8988T (cell line): Measurements from ENCODE around the gene LUC7L3.
"Not testable (repeated sequence)": the region's sequence is repeated elsewhere in the genome, so short reads cannot be mapped to it uniquely, and the experiment has no call there.

Source experiments
- DNase-seq: peaks from one replicate; pipeline ENCODE4 v3.0.0; 2011

The LUC7L3 gene

DNA sequence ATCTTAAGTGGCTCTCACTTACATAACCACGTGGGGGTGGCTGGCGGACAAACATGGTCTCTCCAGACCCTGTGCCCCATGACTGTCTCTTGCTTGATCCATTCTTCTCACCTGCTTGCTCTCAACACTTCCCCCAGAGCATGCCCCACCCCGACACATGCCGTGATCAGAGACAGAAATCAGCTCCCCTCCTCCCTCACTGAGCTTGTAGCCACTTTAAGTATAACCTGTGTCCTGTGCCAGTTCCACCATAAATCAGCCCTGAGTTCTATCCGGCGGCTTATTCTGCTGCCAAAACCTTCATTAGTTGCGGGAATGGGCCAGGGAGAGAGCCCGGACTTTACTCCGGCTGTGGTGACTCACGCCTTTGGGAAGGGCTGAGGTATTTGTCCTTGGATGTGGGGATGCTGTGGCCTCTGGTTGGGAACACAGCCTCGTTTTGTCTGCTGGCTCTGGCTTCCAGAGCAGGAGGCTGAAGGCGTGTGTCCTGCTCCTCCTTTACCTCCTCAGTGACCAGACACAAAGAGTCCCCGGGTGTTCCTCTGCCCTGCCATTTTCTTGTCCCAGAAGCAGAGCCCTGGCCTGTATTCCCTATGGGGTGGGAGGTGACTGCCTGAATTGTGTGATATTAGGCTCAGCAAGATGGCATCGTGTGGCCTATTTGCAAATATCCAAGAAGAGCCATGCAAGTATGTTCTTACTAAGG, 32.8 kb upstream of the LUC7L3 start:
- DNase-seq, result peak; percentile 77

DNA sequence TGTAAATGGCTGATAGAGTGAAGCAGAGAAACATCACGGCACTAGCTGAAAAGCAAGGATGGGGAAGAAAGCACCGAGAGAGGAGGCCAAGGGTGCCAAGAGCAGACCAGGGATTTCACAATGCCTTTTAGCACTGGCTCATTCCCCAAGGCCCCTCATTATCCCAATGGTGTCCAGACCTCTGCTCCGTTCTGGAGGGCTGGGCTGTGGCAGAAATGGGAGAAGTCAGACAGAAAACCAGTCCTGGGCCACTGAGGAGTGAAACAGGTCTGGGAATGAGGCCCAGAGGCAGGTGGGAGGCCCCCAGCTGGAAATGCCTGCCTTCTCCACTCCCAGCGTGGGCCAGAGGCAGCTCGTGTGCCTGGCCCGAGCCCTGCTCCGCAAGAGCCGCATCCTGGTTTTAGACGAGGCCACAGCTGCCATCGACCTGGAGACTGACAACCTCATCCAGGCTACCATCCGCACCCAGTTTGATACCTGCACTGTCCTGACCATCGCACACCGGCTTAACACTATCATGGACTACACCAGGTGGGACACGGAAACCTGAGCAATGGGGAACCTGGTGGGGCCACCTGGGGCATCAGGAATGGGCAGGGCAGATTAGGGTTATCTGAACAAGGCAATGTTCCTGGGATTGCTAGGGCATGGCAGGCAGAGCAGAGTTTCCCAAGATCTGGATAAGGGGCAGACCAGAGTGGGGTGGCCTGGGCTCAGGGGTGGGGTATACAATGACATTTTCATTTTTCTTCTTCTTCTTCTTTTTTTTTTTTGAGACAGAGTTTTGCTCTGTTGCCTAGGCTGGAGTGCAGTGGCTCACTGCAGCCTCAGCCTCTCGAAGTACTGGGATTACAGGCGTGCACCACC, 32.0 kb upstream of the LUC7L3 start:
- DNase-seq, result no peak

DNA sequence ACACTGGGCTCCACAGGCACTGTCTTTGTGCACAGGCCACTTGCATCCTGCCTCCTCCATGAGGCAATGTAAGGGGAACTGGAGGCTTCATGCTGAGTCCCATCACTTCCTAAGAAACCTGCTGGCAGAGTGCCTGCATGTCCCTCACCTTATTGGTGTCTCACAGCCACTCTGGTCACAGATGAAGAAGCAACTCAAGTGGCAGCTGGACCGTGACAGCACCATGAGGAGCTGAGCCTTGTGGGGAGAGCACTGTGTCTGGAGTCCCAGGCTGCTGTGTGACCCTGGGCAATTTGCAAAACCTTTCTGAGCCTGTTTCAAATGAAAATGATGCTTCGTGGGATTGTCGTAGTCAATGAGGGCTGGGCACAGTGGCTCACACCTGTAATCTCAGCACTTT, 31.2 kb upstream of the LUC7L3 start:
- DNase-seq, result no peak

DNA sequence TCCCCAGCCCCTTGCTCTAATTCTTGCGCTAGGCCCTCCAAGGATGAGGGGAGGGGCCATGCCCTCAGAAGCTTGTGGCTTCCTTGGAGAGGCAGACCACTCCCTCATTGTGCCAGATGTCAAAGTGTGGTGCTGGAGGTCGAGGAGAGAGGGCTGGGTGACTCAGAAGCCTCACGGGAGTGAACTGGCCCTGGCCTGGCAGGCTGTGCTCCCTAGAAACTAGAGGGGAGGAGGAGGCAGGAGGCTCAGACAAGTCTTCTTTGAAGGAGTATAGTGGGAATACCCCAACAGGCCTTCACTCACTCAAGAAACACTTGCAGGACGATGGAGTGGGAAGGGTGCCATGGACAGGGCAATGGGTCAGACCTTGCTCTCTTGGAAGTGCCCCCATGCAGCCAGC, 30.2 kb upstream of the LUC7L3 start:
- DNase-seq, result no peak

DNA sequence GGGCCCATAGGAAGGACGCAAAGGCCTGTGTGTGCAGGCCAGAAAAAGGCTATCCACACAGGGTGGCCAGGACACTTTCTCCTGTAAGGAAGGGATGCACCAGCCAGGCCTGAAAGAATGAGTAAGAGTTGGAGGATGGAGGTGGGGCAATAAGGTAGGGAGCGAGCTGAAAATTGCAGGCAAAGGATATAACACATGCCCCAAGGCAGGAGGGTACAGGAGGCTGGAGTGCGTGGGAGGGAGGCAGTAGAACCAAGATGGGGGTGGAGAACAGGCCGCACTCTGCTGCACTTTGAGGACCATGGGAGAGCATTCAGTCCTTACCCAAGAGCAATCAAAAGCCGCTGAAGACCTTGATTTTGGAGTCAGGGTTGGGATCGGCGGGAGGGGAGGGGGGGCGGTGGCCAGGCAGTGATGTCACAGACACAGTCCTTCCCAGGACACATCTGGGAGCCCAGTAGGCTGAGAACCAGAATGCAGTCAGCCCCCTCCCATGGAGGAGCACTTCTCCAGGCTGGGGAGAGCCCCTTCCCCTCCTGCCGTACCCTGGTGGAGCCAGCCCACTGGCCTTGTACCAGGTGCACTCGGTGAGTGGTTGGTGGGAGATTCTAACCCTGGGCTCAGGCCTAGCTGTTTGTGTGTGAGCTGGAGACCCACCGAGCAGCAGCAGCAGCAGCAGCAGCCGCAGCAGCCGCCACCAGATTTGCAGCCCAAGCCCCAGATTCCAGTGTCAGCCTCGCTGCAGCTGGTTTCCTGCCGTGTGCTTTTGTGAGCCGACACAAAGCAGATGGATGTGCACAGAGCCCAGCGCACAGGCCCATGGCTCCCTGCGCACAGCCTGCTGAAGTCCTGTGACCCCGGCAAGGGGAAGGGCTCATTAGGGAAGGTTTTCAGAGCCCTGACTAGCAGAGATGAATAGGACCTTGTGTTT, 29.2 kb upstream of the LUC7L3 start:
- DNase-seq, result no peak

DNA sequence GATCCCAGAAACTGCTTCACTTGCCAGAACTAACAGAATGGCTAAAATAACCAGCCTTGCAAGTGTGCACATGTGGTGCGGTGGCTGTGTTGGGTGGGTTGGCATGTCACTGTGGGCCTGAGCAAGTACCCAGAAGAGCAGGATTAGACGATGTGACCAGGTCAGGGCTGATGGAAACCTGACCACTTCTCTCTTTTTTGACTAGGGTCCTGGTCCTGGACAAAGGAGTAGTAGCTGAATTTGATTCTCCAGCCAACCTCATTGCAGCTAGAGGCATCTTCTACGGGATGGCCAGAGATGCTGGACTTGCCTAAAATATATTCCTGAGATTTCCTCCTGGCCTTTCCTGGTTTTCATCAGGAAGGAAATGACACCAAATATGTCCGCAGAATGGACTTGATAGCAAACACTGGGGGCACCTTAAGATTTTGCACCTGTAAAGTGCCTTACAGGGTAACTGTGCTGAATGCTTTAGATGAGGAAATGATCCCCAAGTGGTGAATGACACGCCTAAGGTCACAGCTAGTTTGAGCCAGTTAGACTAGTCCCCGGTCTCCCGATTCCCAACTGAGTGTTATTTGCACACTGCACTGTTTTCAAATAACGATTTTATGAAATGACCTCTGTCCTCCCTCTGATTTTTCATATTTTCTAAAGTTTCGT, 28.4 kb upstream of the LUC7L3 start:
- DNase-seq, result no peak

DNA sequence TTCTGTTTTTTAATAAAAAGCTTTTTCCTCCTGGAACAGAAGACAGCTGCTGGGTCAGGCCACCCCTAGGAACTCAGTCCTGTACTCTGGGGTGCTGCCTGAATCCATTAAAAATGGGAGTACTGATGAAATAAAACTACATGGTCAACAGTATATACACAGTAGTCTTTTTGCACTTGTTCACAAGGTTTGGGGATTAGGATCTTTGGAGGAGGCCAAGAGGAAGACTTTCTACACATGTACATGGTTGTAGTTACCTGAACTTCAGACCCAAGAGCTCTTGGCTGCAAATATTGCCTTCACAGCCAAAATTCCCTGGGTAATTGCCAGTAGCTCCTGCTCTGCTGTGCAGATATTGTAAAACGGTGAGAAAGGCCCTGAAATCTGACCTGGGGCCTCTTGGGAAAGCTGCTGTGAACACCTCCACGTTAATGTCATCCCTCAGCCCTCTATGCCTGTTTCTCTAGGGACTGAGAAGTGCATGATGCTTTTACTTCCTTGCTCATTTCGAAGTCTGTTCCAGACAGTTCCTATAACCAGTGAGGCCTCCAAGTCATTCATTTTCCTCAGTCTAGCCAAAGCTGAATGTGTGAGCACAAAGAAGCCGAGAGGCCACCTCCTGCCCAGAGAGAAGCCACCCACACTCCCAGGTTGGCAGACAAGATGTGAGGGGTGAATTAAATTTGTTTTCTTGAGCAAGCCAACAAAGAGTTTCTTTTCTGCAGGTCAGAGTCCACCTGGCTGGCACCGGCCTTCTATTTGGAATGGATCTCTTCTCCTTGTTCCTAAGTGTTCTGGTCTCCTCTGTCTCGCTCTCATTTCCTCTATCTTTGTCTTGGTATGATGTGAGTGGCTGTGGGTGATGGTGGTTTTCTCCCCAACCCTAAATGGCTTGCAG, 27.6 kb upstream of the LUC7L3 start:
- no peak for DNase-seq

DNA sequence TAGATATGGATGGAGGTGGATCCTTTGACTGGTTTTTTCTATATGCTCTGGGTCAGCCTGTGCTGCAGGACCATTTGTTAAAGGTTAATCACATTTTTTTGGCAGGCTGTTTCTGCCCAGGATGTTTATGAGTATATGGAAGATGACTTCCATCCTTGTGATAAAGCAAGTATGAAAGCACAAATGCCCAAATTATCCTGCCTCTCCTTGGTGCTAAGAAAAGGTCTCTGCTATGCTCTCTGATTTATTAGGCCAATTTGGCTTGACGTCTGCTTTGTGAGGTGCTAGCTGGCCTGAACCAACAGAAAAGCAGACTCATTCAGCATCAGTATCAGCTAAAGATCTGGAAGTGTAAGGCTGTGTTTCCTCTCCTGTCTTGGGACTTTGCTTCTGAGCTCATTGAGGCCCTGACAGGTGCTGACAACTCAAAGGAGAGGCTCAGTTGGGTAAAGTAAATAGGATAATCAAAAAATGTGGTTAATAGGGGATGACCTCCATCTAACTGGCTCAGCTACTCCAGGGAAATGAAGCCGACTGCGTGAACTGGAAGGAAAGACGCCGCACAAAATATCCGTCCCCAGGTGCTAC, 26.9 kb upstream of the LUC7L3 start:
- no peak for DNase-seq

DNA sequence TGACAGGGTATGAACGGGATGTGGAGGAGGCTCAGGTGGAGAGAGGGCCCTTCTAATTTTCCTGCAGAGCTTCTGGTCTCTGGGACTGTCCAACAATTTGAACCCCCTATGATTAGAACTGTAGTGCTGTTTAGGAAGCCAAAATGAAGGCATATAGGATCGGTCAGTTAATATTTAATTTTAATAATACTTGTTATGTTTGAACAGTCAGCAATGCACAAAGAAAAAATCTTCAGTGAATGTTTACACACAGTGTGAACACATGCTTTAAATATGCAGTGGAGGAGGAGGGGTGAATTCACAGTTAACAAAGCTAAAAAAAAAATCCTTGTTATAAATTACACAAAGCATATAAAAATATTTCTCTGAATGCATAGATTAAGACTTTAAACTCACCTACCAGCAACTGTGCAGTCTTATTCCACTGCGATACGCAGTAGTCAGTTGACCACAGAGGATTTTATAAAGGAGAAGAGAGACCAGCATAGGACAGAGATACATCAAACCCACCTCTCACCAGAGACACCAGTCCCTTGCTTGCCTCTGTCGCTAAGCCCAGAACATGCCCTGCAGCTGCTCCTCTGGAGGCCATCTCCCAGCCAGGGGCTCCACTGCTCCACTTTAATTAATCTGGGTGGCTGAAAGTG, 26.2 kb upstream of the LUC7L3 start:
- DNase-seq, result no peak

DNA sequence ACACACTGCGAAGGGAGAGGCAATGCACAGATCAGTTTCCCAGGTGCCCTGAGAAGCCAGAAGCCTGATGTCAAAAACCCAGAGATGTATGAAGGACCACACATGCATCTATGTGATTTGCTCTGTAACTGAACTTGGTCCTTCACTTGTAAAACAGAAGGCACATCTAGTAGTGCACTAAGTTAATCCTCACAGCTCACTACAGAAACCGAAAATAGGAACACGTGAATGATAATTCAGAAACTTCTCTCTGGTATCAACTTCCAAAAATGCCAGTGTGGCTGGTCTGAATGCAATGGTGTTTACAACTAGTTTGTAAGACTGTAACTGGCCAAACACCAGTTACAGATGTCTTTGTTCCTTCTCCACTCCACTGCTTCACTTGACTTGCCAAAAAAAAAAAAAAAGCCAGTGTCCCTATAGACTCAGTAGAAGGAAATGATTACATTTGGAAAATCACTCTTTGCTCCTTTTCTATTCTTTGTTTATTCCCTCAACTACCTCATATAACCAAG, 23.0 kb upstream of the LUC7L3 start:
- DNase-seq, result no peak

DNA sequence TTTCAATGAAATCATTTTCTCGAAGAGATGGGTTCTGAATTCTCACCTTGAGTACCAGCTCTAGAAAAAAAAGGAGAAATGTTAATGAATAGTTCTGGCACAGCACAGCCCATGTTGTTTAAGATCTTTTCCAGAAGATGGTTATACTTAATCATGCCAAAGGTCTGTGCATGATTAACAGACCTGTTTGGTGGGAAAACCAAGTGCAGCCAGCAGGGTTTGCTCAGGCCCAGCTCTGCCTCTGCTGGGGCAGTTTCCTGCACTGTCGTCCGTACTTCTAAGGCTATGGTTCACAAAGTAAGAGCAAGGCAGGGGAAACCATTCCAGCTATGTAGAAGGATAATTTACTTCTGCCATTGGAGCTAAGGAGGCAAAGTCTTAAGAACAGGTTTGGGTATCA, 22.3 kb upstream of the LUC7L3 start:
- DNase-seq, result no peak

DNA sequence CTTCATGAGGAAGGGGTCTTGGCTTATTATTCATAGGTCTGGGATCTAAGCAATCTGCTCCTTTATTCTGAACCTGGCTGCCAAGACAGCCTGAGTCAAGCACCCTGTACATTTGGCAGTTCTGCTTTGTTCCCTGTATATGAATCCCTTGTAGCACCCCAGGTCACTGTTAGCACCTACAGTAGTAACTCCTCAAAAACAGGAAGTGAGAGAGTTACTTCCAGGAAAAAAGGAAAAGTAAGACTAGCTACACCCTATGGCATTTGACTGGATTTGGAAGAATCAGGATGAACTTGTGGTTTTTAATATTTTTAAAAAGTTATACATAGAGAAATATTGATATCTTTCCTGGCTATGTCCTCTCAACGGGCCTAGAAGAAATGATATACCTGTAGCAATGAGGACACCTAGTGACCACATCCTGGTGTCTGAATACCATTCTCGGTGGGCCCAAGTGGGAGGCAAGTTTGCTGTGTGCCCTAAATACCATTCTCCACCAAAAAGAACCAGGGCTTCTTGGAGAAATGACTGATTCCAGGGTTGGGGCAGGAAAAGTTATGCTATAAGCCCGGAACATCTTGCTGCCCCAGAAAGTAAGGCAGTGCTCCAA, 21.6 kb upstream of the LUC7L3 start:
- DNase-seq, result no peak

DNA sequence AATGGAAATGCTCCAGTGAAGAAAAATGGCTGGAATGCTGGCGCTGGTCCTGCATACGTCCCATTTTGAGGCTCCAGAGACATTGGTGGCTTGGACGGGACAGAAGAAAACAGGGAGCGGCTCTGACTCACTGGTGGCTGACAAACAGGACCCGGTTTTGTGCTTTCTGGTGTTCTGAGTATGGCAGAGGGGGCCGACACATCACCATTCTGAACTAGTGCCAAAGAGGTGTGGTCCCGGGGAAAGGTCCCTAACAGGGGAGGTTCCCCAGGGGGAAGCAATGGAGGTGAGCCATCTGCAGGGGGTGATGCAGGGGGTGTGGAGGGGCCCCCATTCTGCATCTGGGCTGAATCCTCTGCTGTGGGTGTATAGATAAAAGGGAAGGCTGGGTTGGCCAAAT, 20.0 kb upstream of the LUC7L3 start:
- DNase-seq, result no peak

DNA sequence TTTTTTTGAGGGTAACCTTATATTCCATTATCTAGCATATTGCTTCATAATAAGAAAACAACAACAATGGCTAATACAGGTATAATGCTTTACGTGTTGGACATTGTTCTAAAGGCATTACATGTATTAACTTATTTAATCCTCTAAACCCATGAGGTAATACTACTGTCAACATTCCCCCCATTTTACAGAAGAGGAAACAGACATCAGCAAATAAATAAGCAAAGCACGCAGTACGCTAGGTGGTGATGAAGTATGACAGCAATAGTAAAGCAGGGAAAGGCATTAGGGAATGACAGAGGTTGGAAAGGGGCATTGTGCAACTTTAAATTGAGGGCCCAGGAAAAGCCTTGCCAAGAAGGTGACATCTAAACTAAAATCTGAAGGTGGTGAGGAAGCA, 16.2 kb upstream of the LUC7L3 start:
- DNase-seq, result no peak

DNA sequence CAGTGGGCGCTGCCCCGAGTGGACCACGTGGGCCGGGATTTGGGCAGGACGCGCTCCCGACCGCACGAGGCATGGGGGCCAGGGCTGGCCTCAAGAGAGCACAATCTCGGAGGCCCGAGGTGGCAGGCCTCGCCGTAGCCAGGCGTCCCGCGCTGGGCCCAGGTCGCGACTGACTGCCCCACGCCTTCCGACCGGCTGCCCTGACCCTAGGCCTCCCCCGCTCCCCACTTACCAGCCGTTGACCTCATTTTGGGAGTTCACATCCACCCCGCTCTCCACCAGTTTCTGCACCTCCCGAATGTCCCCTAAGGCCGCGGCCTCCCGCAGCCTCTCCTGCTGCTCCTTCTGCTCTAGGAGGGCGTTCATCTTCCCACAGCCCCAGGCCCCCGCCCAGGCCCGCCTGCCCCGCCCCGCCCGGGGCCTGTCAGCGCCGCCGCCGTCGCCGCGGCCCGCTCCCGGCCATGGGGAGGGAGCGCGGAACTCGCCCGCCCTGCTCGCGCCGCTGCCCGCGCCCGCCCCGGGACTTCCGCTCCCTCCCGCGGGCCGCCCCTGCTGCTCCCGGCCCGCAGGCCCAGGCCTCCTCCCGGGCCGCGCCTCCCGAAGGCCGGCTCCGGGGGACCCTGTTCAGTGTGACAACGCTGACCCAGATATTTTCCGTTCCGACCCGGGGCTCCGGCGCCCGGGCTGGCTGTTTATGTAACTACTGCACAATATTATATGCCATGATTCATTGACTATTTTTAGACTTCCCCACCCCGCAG, 11.9 kb upstream of the LUC7L3 start, which contains the start of gene ANKRD40:
ANKRD40 (minus strand) TSS at position 626 of the 761 bp plus-strand sequence; CDS start at position 366, 260 bp downstream.
- peak; percentile 79 for DNase-seq

DNA sequence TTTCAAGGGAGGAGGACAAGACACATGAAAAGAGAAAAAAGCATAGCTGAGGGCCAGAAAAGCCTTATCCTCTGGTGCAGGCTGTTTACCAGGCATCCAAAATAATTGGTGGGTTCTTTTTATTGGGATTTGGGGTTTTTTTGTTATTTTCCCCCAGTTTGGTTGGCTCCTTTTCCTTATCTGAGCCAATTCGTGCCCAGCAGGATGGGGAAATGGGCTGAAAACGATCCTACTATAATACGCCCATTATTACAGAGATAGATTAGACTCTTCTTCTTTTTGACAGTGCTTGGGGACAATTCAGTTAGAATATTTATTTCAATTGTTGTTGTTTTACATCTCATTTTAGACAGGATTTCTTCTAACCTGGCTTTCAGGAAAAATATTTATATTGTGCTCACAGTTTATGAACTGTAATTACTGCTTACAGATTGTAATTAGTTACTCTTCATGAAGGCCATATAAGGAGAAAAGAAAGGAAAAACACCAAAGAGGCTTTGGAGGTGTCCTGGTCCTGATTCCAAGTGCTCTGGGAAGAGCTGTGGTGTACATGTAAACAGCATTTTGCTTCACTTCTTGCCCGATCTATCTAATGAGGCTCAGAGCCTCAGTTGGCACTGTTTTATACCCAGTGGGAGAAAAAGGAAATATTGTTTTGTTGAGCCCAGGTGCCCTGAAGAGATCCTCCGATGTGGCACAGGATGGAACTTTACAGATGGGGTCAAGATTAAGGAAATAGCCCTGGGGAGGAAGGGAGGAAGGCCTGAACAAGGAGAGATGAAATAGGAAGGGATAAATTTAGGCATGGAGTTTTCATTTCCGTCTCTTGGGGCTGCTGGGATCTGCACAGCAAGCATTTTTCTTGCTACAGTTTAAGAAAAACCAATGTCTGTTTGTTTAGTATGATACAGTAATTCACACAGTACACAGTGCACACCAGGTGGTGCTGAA, 11.1 kb upstream of the LUC7L3 start:
- DNase-seq, result no peak

DNA sequence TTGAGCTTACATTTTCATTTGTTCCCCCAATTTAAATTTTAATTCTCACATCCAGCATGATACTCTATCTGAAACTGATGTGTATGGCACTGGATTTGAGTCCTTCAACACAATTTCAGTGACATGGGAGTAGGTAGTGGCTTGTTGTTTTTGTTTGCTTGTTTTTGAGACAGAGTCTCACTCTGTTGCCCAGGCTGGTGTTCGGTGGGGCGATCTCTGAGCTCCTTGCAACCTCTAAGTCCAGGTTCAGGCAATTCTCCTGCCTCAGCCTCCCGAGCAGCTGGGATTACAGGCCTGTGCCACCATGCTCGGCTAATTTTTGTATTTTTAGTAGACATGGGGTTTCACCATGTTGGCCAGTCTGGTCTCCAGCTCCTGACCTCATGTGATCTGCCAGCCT, 10.3 kb upstream of the LUC7L3 start:
- DNase-seq, result not testable (repeated sequence)

DNA sequence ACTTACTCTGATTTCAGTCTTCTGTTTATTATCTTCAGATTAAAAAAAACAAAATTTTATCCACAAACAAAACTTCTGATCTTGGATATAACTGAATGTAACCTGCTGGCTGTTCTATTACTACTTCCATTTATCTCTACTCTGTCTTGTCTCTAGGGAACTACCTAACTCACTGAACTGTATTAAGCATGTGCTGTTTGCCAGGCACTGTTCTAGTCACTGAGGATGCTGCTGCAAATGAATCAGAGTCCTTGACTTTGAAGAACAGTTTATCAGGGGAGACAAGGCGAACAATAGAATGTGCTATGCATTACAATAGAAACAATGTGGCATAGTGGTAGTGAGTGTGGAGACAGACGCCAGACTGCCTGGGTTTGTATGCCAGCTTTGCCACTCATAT, 9.4 kb upstream of the LUC7L3 start:
- DNase-seq, result no peak
